HK-2 (cell line): ENCODE results near the gene TNFAIP2.
"Not testable (repeated sequence)": the region's sequence is repeated elsewhere in the genome, so short reads cannot be mapped to it uniquely, and the experiment has no call there.

Experiments used
- DNase-seq: peaks from one replicate; pipeline ENCODE4 v3.0.0-alpha.2; 2018; ENCODE audit not compliant: unreplicated experiment

TNFAIP2 gene

GRCh38 chr14:103135333-103136260, 12.3 kb downstream of the TNFAIP2 start:
- DNase-seq, result no peak

- peak; percentile 89 for DNase-seq
These were observed 13.4 kb downstream of the TNFAIP2 start for GRCh38 chr14:103136388-103137271.

GRCh38 chr14:103137689-103138300, 14.5 kb downstream of the TNFAIP2 start:
- DNase-seq, result no peak

- no peak for DNase-seq
These were observed 15.3 kb downstream of the TNFAIP2 start for GRCh38 chr14:103138301-103139131.

GRCh38 chr14:103139132-103140025, 16.1 kb downstream of the TNFAIP2 start:
- no peak for DNase-seq

- peak; percentile 78 for DNase-seq
These were observed 17.3 kb downstream of the TNFAIP2 start for GRCh38 chr14:103140316-103141109.

- peak; percentile 44 for DNase-seq
These were observed 18.0 kb downstream of the TNFAIP2 start for GRCh38 chr14:103141117-103141796.

GRCh38 chr14:103142026-103142425, 18.8 kb downstream of the TNFAIP2 start:
- no peak for DNase-seq

GRCh38 chr14:103142721-103143302, 19.6 kb downstream of the TNFAIP2 start:
- no peak for DNase-seq

GRCh38 chr14:103143506-103143905, 20.2 kb downstream of the TNFAIP2 start:
- no peak for DNase-seq

GRCh38 chr14:103144085-103144484, 20.8 kb downstream of the TNFAIP2 start:
- no peak for DNase-seq

GRCh38 chr14:103146141-103146709, 23.0 kb downstream of the TNFAIP2 start:
- DNase-seq, result no peak

- no peak for DNase-seq
These were observed 26.3 kb downstream of the TNFAIP2 start for GRCh38 chr14:103149351-103150237.

GRCh38 chr14:103151270-103151945, 28.1 kb downstream of the TNFAIP2 start:
- no peak for DNase-seq

- DNase-seq, result peak; percentile 78
These were observed 31.7 kb downstream of the TNFAIP2 start for GRCh38 chr14:103155010-103155409.

- not testable (repeated sequence) for DNase-seq
These were observed 32.2 kb downstream of the TNFAIP2 start for GRCh38 chr14:103155416-103155815.
